GM23338 (cell line): ENCODE measurements around the gene SLC22A5.

ENCODE experiments used
- CREB1 ChIP-seq: fragments of 250-450 bp; sonication (Bioruptor Pico); IDR thresholded peaks from 2 replicates; pipeline ENCODE4 v1.5.0; 2020; ENCODE audit warnings: low read depth, mild to moderate bottlenecking, moderate library complexity
- EZH2 ChIP-seq: fragments of 200-600 bp; sonication (generic); IDR thresholded peaks from one replicate; pipeline ENCODE4 v1.8.0; 2017; ENCODE audit warnings: antibody characterized with exemption, mild to moderate bottlenecking, low read depth; ENCODE audit not compliant: unreplicated experiment
- EZH2phosphoT487 ChIP-seq: fragments of 200-600 bp; sonication (generic); IDR thresholded peaks from one replicate; pipeline ENCODE4 v1.8.1; 2018; ENCODE audit warnings: antibody characterized with exemption; ENCODE audit not compliant: unreplicated experiment
- JUNB ChIP-seq: IDR thresholded peaks from one replicate; pipeline ENCODE4 v1.6.1; 2016; ENCODE audit warnings: antibody characterized with exemption; ENCODE audit not compliant: unreplicated experiment
- POLR2AphosphoS5 ChIP-seq: IDR thresholded peaks from 2 replicates; pipeline ENCODE4 v1.6.1; 2016; ENCODE audit warnings: antibody characterized with exemption, low read depth
- STAT1 ChIP-seq: IDR thresholded peaks from one replicate; pipeline ENCODE4 v1.6.1; 2016; ENCODE audit warnings: antibody characterized with exemption; ENCODE audit not compliant: unreplicated experiment
- ZNF114 ChIP-seq: fragments of 250-450 bp; sonication (Bioruptor Pico); IDR thresholded peaks from 2 replicates; pipeline ENCODE4 v1.5.0; 2020; ENCODE audit warnings: mild to moderate bottlenecking, moderate library complexity
- ZNF331 ChIP-seq: fragments of 250-450 bp; sonication (Bioruptor Pico); IDR thresholded peaks from 2 replicates; pipeline ENCODE4 v1.5.0; 2020; ENCODE audit warnings: low read depth, mild to moderate bottlenecking, moderate library complexity
- TF ChIP-seq, protein P1 (sequence below), 2 experiments: fragments of 200-600 bp in 1 of 2; sonication (generic) in 1 of 2; conservative IDR thresholded peaks; 2 replicates each; pipeline versions ENCODE4 v1.5.1 to v1.6.1; 2016 to 2017; ENCODE audit warnings: antibody characterized with exemption in 2 of 2, low read depth in 2 of 2, mild to moderate bottlenecking in 2 of 2, moderate library complexity in 1 of 2
- TF ChIP-seq, protein P2 (sequence below): IDR thresholded peaks from one replicate; pipeline ENCODE4 v1.6.1; 2018; ENCODE audit warnings: antibody characterized with exemption; ENCODE audit not compliant: unreplicated experiment
- TF ChIP-seq, protein P3 (sequence below): IDR thresholded peaks from 2 replicates; pipeline ENCODE4 v1.6.1; 2016; ENCODE audit warnings: antibody characterized with exemption

DNA sequence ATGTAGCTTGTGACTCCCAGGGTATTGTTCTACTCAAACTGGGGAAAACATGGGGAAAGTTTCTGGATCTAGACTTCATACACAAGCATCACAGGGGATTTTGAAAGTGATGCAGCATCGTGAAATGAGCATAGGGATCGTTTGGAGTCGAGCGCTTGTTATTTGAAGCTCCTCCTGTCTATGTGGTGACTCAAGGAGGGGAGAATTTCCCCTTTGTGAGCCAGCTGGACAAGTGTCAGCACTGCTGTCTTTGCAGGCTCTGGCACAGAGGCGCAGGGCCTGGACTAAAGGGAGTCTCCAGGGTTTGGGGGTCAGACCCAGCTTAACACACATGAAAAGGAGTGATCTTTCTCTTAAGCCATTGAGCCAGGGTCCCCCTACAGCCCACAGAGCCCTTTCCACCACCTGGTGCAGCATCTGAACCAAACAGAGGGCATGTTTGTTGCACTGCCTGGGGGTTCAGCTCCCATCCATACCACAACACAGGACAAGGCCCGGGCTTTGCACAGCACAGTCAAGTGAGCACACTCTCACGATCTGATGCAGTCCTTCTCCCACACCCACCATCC is 70.1 kb downstream of the SLC22A5 start:
- TF ChIP-seq, protein P1, sequence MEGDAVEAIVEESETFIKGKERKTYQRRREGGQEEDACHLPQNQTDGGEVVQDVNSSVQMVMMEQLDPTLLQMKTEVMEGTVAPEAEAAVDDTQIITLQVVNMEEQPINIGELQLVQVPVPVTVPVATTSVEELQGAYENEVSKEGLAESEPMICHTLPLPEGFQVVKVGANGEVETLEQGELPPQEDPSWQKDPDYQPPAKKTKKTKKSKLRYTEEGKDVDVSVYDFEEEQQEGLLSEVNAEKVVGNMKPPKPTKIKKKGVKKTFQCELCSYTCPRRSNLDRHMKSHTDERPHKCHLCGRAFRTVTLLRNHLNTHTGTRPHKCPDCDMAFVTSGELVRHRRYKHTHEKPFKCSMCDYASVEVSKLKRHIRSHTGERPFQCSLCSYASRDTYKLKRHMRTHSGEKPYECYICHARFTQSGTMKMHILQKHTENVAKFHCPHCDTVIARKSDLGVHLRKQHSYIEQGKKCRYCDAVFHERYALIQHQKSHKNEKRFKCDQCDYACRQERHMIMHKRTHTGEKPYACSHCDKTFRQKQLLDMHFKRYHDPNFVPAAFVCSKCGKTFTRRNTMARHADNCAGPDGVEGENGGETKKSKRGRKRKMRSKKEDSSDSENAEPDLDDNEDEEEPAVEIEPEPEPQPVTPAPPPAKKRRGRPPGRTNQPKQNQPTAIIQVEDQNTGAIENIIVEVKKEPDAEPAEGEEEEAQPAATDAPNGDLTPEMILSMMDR (conservative IDR thresholded peaks at IDR 0.05; ENCODE audit: low read depth in 2 of 2) = no peak
- TF ChIP-seq EZH2 (no peak), ZNF331 (CRISPR knock-in tag) (no peak), POLR2AphosphoS5 (no peak), CREB1 (CRISPR knock-in tag) (no peak), EZH2phosphoT487 (no peak), JUNB (no peak), ZNF114 (CRISPR knock-in tag) (no peak), STAT1 (no peak)
- TF ChIP-seq, protein P2, sequence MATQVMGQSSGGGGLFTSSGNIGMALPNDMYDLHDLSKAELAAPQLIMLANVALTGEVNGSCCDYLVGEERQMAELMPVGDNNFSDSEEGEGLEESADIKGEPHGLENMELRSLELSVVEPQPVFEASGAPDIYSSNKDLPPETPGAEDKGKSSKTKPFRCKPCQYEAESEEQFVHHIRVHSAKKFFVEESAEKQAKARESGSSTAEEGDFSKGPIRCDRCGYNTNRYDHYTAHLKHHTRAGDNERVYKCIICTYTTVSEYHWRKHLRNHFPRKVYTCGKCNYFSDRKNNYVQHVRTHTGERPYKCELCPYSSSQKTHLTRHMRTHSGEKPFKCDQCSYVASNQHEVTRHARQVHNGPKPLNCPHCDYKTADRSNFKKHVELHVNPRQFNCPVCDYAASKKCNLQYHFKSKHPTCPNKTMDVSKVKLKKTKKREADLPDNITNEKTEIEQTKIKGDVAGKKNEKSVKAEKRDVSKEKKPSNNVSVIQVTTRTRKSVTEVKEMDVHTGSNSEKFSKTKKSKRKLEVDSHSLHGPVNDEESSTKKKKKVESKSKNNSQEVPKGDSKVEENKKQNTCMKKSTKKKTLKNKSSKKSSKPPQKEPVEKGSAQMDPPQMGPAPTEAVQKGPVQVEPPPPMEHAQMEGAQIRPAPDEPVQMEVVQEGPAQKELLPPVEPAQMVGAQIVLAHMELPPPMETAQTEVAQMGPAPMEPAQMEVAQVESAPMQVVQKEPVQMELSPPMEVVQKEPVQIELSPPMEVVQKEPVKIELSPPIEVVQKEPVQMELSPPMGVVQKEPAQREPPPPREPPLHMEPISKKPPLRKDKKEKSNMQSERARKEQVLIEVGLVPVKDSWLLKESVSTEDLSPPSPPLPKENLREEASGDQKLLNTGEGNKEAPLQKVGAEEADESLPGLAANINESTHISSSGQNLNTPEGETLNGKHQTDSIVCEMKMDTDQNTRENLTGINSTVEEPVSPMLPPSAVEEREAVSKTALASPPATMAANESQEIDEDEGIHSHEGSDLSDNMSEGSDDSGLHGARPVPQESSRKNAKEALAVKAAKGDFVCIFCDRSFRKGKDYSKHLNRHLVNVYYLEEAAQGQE = no peak
- TF ChIP-seq, protein P3, sequence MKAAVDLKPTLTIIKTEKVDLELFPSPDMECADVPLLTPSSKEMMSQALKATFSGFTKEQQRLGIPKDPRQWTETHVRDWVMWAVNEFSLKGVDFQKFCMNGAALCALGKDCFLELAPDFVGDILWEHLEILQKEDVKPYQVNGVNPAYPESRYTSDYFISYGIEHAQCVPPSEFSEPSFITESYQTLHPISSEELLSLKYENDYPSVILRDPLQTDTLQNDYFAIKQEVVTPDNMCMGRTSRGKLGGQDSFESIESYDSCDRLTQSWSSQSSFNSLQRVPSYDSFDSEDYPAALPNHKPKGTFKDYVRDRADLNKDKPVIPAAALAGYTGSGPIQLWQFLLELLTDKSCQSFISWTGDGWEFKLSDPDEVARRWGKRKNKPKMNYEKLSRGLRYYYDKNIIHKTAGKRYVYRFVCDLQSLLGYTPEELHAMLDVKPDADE = no peak
